ENCODE measurements around the gene MAP3K5.

The MAP3K5 gene

DNA sequence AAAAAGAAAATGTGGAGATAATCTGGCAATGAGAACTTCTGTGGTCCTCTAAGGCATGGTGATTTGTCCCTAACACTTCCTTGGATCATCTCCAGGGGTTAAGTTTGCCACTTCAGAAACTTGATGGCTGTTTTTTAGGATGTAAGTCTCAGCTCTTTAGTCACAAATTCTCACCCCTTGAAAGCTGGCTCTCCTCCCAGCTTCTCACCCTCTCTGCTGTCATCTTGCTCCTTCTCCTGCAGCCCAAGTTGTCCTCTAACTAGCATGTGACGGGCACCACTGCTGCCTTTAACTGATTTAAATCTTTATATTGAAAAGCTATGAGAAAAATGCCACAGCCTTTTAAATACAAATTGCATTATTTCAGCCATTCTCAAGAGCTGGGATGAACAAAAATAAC is 107.8 kb downstream of the MAP3K5 start:
- ATAC-seq = no peak
- TF ChIP-seq ESRRG (CRISPR knock-in tag; IDR thresholded peaks at IDR 0.05) (no peak), RARB (CRISPR knock-in tag; IDR thresholded peaks at IDR 0.05) (no peak), TOX (CRISPR knock-in tag; IDR thresholded peaks at IDR 0.05; ENCODE audit: borderline replicate concordance) (no peak), ZC3H10 (CRISPR knock-in tag; IDR thresholded peaks at IDR 0.05) (no peak), ARNTL (CRISPR knock-in tag; IDR thresholded peaks at IDR 0.05; ENCODE audit: borderline replicate concordance, low read depth) (no peak), OSR1 (CRISPR knock-in tag; IDR thresholded peaks at IDR 0.05) (no peak), ZNF70 (CRISPR knock-in tag; IDR thresholded peaks at IDR 0.05) (no peak), ZNF8 (CRISPR knock-in tag; IDR thresholded peaks at IDR 0.05) (no peak), ZNF565 (CRISPR knock-in tag; conservative IDR thresholded peaks at IDR 0.05; ENCODE audit: low read depth) (no peak), ZFP3 (CRISPR knock-in tag; IDR thresholded peaks at IDR 0.05) (no peak), PPARA (CRISPR knock-in tag; IDR thresholded peaks at IDR 0.05; ENCODE audit: borderline replicate concordance) (no peak)
- TF ChIP-seq, protein P1, sequence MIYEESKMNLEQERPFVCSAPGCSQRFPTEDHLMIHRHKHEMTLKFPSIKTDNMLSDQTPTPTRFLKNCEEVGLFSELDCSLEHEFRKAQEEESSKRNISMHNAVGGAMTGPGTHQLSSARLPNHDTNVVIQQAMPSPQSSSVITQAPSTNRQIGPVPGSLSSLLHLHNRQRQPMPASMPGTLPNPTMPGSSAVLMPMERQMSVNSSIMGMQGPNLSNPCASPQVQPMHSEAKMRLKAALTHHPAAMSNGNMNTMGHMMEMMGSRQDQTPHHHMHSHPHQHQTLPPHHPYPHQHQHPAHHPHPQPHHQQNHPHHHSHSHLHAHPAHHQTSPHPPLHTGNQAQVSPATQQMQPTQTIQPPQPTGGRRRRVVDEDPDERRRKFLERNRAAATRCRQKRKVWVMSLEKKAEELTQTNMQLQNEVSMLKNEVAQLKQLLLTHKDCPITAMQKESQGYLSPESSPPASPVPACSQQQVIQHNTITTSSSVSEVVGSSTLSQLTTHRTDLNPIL (CRISPR knock-in tag; IDR thresholded peaks at IDR 0.05; ENCODE audit: low read depth) = no peak

DNA sequence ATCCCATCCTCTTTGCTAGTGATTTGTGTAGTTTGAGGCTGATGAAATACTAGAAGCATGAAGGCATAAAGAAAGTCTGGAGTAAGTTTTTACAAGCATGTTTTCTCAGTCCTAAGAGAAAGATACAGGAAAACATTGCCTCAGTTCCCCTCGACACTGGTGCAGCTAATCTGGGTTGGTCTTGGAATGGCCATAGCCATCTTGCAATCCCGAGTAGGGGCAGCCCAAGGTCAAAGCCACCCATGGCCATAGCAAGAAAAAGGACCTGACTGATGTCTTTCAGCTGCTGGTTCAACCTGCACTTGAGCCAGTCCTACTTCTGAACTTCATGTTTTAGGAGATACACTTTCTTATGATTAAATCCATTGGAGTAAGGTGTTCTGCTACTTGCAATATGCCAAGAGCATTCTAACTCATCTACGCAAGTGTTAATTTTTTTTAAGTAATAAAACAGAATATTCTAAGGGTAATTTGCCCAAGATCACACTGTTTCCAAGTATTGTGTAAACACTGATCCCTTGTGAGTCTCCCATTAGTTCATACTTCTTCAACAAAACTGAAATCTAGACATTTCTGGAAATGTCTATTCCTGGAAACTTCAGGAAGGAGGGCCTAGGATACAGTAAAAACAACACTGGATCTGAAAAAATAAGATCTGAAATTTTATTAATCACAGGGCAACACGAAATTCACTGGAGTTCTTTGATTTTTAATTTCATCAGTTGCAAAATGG is 108.9 kb downstream of the MAP3K5 start:
- no peak for ATAC-seq
- TF ChIP-seq BACH2 (CRISPR knock-in tag; IDR thresholded peaks at IDR 0.05; ENCODE audit: borderline replicate concordance) = no peak
- no peak for TF ChIP-seq CSDC2 (CRISPR knock-in tag; IDR thresholded peaks at IDR 0.05)
- no peak for TF ChIP-seq ZFP30 (CRISPR knock-in tag; IDR thresholded peaks at IDR 0.05)
- no peak for TF ChIP-seq PPARA (CRISPR knock-in tag; IDR thresholded peaks at IDR 0.05; ENCODE audit: borderline replicate concordance)
- TF ChIP-seq GLIS3 (CRISPR knock-in tag; IDR thresholded peaks at IDR 0.05) = no peak
- no peak for TF ChIP-seq ZNF70 (CRISPR knock-in tag; IDR thresholded peaks at IDR 0.05)
- TF ChIP-seq, protein P2, sequence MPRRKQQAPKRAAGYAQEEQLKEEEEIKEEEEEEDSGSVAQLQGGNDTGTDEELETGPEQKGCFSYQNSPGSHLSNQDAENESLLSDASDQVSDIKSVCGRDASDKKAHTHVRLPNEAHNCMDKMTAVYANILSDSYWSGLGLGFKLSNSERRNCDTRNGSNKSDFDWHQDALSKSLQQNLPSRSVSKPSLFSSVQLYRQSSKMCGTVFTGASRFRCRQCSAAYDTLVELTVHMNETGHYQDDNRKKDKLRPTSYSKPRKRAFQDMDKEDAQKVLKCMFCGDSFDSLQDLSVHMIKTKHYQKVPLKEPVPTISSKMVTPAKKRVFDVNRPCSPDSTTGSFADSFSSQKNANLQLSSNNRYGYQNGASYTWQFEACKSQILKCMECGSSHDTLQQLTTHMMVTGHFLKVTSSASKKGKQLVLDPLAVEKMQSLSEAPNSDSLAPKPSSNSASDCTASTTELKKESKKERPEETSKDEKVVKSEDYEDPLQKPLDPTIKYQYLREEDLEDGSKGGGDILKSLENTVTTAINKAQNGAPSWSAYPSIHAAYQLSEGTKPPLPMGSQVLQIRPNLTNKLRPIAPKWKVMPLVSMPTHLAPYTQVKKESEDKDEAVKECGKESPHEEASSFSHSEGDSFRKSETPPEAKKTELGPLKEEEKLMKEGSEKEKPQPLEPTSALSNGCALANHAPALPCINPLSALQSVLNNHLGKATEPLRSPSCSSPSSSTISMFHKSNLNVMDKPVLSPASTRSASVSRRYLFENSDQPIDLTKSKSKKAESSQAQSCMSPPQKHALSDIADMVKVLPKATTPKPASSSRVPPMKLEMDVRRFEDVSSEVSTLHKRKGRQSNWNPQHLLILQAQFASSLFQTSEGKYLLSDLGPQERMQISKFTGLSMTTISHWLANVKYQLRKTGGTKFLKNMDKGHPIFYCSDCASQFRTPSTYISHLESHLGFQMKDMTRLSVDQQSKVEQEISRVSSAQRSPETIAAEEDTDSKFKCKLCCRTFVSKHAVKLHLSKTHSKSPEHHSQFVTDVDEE (CRISPR knock-in tag; IDR thresholded peaks at IDR 0.05) = no peak
- TF ChIP-seq ZC3H10 (CRISPR knock-in tag; IDR thresholded peaks at IDR 0.05) = no peak
- no peak for TF ChIP-seq ARNTL (CRISPR knock-in tag; IDR thresholded peaks at IDR 0.05; ENCODE audit: borderline replicate concordance, low read depth)
- TF ChIP-seq ISL1 (CRISPR knock-in tag; IDR thresholded peaks at IDR 0.05) = no peak
- TF ChIP-seq TCF4 (CRISPR knock-in tag; IDR thresholded peaks at IDR 0.05; ENCODE audit: borderline replicate concordance) = no peak
- no peak for TF ChIP-seq TOX (CRISPR knock-in tag; IDR thresholded peaks at IDR 0.05; ENCODE audit: borderline replicate concordance)
- no peak for TF ChIP-seq ESRRG (CRISPR knock-in tag; IDR thresholded peaks at IDR 0.05)
- no peak for TF ChIP-seq ZFP3 (CRISPR knock-in tag; IDR thresholded peaks at IDR 0.05)
- no peak for TF ChIP-seq SNAI2 (CRISPR knock-in tag; IDR thresholded peaks at IDR 0.05)
- TF ChIP-seq, protein P1 (CRISPR knock-in tag; IDR thresholded peaks at IDR 0.05; ENCODE audit: low read depth) = no peak
- TF ChIP-seq RARB (CRISPR knock-in tag; IDR thresholded peaks at IDR 0.05) = no peak

DNA sequence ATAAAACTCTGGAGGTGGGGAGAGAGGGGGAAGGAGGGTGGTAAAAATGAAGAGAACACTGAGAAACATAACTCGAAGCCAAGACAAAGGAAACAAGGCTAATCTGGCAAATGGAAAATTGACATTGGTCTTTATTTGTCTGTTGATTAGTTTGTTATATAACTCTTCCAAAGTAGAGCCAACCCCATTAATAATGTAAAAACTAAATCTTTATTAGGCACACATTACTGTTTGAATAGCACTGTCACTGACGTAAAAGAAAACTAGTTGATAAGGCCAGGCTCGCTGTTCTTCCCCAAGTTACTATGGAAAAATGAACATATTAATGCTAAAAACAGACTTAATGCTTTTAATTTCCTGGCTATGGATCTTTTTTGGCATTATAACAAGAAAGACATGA is 110.0 kb downstream of the MAP3K5 start:
- ATAC-seq = no peak
- TF ChIP-seq ZFP30 (CRISPR knock-in tag; IDR thresholded peaks at IDR 0.05) (no peak), GLIS3 (CRISPR knock-in tag; IDR thresholded peaks at IDR 0.05) (no peak)

DNA sequence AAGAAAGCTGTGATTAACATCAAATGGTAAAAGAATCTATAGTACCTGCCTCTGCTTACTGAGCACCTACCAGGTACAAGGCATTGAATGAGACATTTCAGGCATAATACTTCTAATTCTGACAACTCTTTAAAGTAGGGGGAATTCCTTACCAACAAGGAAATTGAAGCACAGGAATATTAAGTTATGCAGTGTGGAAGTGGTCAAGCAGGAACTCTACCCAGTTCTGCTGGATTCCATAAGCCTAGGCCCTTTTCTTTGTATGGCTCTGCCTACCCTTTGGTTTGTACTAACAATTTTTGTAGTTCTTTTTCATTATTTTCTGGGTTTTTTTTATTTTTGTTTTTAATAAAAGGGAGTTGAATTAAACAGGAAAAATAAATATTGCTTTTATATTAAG is 114.5 kb downstream of the MAP3K5 start:
- no peak for ATAC-seq

More for the DNA sequence above, 114.5 kb downstream of the MAP3K5 start:
- no peak for TF ChIP-seq PPARA (CRISPR knock-in tag; IDR thresholded peaks at IDR 0.05; ENCODE audit: borderline replicate concordance)
- TF ChIP-seq ZNF565 (CRISPR knock-in tag; conservative IDR thresholded peaks at IDR 0.05; ENCODE audit: low read depth) = no peak
- TF ChIP-seq, protein P3, sequence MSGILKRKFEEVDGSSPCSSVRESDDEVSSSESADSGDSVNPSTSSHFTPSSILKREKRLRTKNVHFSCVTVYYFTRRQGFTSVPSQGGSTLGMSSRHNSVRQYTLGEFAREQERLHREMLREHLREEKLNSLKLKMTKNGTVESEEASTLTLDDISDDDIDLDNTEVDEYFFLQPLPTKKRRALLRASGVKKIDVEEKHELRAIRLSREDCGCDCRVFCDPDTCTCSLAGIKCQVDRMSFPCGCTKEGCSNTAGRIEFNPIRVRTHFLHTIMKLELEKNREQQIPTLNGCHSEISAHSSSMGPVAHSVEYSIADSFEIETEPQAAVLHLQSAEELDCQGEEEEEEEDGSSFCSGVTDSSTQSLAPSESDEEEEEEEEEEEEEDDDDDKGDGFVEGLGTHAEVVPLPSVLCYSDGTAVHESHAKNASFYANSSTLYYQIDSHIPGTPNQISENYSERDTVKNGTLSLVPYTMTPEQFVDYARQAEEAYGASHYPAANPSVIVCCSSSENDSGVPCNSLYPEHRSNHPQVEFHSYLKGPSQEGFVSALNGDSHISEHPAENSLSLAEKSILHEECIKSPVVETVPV (CRISPR knock-in tag; IDR thresholded peaks at IDR 0.05) = no peak
- no peak for TF ChIP-seq ESRRG (CRISPR knock-in tag; IDR thresholded peaks at IDR 0.05)
- no peak for TF ChIP-seq ZNF70 (CRISPR knock-in tag; IDR thresholded peaks at IDR 0.05)
- TF ChIP-seq BACH2 (CRISPR knock-in tag; IDR thresholded peaks at IDR 0.05; ENCODE audit: borderline replicate concordance) = no peak
- TF ChIP-seq ZFP30 (CRISPR knock-in tag; IDR thresholded peaks at IDR 0.05) = no peak
